Adrenal gland (tissue), 12 donors: ENCODE data around the gene WIPF3. TPM values are rescaled to one million over a fixed set of nuclear protein-coding genes. Genes with fewer than 3 reads are reported as not detected.

ENCODE experiments used
- DNase-seq, 7 donors: peaks; one replicate each; pipeline ENCODE4 v3.0.0-alpha.2; 2019 to 2020
- H3K27ac ChIP-seq, 5 donors: fragments of 200-600 bp; sonication (generic) in 4 of 5; 1 replicate in 3 of 5; 2 replicates in 2 of 5; pipeline versions ENCODE4 v1.5.1 to v1.8.0; 2016 to 2020; ENCODE audit warnings: mild to moderate bottlenecking in 1 of 5
- H3K27me3 ChIP-seq: fragments of 200-600 bp; 2 replicates; pipeline ENCODE4 v1.8.0; 2021
- H3K36me3 ChIP-seq, 2 donors: fragments of 200-600 bp; replicated peaks in 1 of 2; 1 replicate in 1 of 2; 2 replicates in 1 of 2; pipeline versions ENCODE4 v1.5.1 to v1.8.0; 2018 to 2022
- H3K4me1 ChIP-seq, 2 donors: fragments of 200-600 bp; replicated peaks in 1 of 2; 1 replicate in 1 of 2; 2 replicates in 1 of 2; pipeline versions ENCODE4 v1.5.1 to v1.8.0; 2018 to 2021
- H3K4me3 ChIP-seq, 4 donors: fragments of 200-600 bp; sonication (generic) in 3 of 4; one replicate each; pipeline ENCODE4 v1.5.1; 2016 to 2018
- H3K9me3 ChIP-seq, 3 donors: fragments of 200-600 bp; sonication (generic) in 1 of 3; replicated peaks in 1 of 3; 1 replicate in 2 of 3; 2 replicates in 1 of 3; pipeline versions ENCODE4 v1.5.1 to v1.8.0; 2016 to 2021
- CTCF ChIP-seq, 6 experiments: fragments of 450-650 bp in 4 of 6; fragments of 200-600 bp in 2 of 6; sonication (generic) in 1 of 6; IDR thresholded peaks; 1 replicate in 5 of 6; 2 replicates in 1 of 6; pipeline versions ENCODE4 v1.5.1 to v1.8.0; 2016 to 2021; ENCODE audit warnings: antibody characterized with exemption in 6 of 6, mild to moderate bottlenecking in 2 of 6, moderate library complexity in 1 of 6
- POLR2A ChIP-seq, 2 donors: fragments of 450-650 bp; IDR thresholded peaks; one replicate each; pipeline ENCODE4 v1.6.1; 2017; ENCODE audit warnings: antibody characterized with exemption in 2 of 2, mild to moderate bottlenecking in 2 of 2, moderate library complexity in 1 of 2
- WGBS, 4 donors: extraction: QIAGEN DNeasy Blood & Tissue Kit in 2 of 4; methylation state at CpG; one replicate each; pipeline versions ENCODE4 v1.1.5 to v1.1.7; 2013 to 2017; 5-methylcytosine and 5-hydroxymethylcytosine counted together
- intact Hi-C, 2 donors: fragments of 100-400 bp; cut with DNase I; formaldehyde crosslinking; loops; one replicate each; pipeline versions ENCODE4 v1.14.1 to v1.15.0; 2022 to 2023
- polyA plus RNA-seq, 3 donors: library from polyadenylated mRNA; stranded (reverse); fragments of 200-250 nt in 2 of 3; fragments of 350-450 nt in 1 of 3; fragmentation: Illumina TruSeq in 1 of 3; extraction: RNeasy Lipid Tissue Mini Kit (QIAGEN cat#74804) in 1 of 3; gene quantifications; one replicate each; pipeline ENCODE4 v1.2.3, GENCODE V29; 2013 to 2014
- total RNA-seq, 9 donors: library from RNA; depleted of rRNA in 4 of 9; stranded (reverse); fragments of >200 nt in 4 of 9; fragments of 120-200 nt in 1 of 9; fragmentation: NEBNext Ultra II Directional in 1 of 9; extraction: Animal tissue kit (Norgen Biotek cat#: 25700) in 1 of 9; gene quantifications; one replicate each; pipeline versions ENCODE4 v1.1.0 to v1.2.4, GENCODE V29; 2013 to 2023
- donor health status: healthy with polysubstance abuse.
- donor health status: Bipolar disorder and iron deficiency.
- donor health status: DM: yes; HTN: yes; CAD: no.
- donor health status: DM: no; HTN: no; CAD: no.
- donor health status: DM: no; HTN: no; CAD: no.
- donor health status: DM: yes; HTN: yes; CAD: no.

The WIPF3 gene
- total and polyA plus RNA-seq, 12 donors, result 0.50 to 16.0 (median 5.2) TPM

GRCh38 chr7:29835718-29836117, 29.4 kb downstream of the WIPF3 start:
- DNase-seq, result no peak
- no peak overlapping the region for H3K27ac ChIP-seq
- H3K4me1 ChIP-seq, result no peaks in the 10 kb centered on the region
- no peak overlapping the region for H3K4me3 ChIP-seq
- no peaks in the 10 kb centered on the region for H3K9me3 ChIP-seq
- no peaks in the 10 kb centered on the region for H3K36me3 ChIP-seq
- TF ChIP-seq POLR2A (IDR thresholded peaks at IDR 0.05) (no peak), CTCF (IDR thresholded peaks at IDR 0.05) (no peak)
- intact Hi-C loops, result no loop called here
- 81 to 90% (median 86%) methylated on average over 10 to 12 of the region's 12 CpGs for WGBS, 4 donors
- H3K27me3 ChIP-seq, result no peaks in the 10 kb centered on the region

DNA sequence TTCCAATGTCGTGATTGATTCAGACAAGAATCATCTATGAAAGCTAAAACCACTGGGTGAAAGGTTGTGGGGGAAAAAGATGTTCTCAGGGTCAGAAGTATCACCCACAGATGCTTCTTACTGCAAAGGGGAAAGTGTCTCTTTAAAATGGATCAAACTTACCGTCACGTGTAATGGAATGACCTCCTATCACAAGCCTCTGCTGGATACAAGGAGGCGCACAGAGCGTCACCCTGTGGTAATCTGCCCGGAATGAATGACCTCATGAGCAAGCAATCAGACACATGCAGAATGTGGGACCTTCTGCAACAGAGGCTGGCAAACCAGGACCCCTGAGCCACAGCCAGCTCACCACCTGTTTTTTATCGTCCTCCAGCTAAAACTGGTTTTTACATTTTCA, 33.0 kb downstream of the WIPF3 start:
- Histone ChIP-seq H3K36me3 (no peaks in the 10 kb centered on the region), H3K4me1 (no peaks in the 10 kb centered on the region), H3K4me3 (no peak overlapping the region), H3K27ac (no peak overlapping the region), H3K27me3 (no peaks in the 10 kb centered on the region), H3K9me3 (no peaks in the 10 kb centered on the region)
- intact Hi-C loops, result no loop called here
- TF ChIP-seq POLR2A (IDR thresholded peaks at IDR 0.05) (no peak), CTCF (IDR thresholded peaks at IDR 0.05) (no peak)
- peak in 6 of 7 donors; percentile 22 to 65 (median 33) for DNase-seq
- WGBS, 4 donors, result 62 to 70% (median 65%) methylated on average over 7 of the region's 7 CpGs

- intact Hi-C loops, result no loop called here
- Histone ChIP-seq H3K9me3 (no peaks in the 10 kb centered on the region), H3K36me3 (no peaks in the 10 kb centered on the region), H3K4me1 (no peaks in the 10 kb centered on the region), H3K4me3 (no peak overlapping the region), H3K27me3 (no peaks in the 10 kb centered on the region), H3K27ac (no peak overlapping the region)
- WGBS, 4 donors, result 87 to 97% (median 94%) methylated on average over 3 of the region's 3 CpGs
- no peak for TF ChIP-seq CTCF (IDR thresholded peaks at IDR 0.05)
- TF ChIP-seq POLR2A (IDR thresholded peaks at IDR 0.05), result no peak
- DNase-seq, result no peak
Measured at GRCh38 chr7:29839921-29840320, 33.6 kb downstream of the WIPF3 start.

- H3K36me3 ChIP-seq, result no peaks in the 10 kb centered on the region
- H3K4me3 ChIP-seq, result no peak overlapping the region
- H3K27ac ChIP-seq, result no peak overlapping the region
- no peak for DNase-seq
- H3K27me3 ChIP-seq, result no peaks in the 10 kb centered on the region
- no peaks in the 10 kb centered on the region for H3K4me1 ChIP-seq
- 81 to 90% (median 87%) methylated on average over 6 of the region's 6 CpGs for WGBS, 4 donors
- TF ChIP-seq POLR2A (IDR thresholded peaks at IDR 0.05) (no peak), CTCF (IDR thresholded peaks at IDR 0.05) (no peak)
- no peaks in the 10 kb centered on the region for H3K9me3 ChIP-seq
- intact Hi-C loops, result no loop called here
Measured at GRCh38 chr7:29840701-29841100, 34.4 kb downstream of the WIPF3 start.
